Esophagus squamous epithelium (tissue), 5 donors: ENCODE measurements around the gene LRIG1. TPM values are rescaled to one million over a fixed set of nuclear protein-coding genes. Genes with fewer than 3 reads are reported as not detected.

Experiments
- DNase-seq: peaks from one replicate; lab custom pipeline; 2025; lab: John Stamatoyannopoulos, UW
- H3K27ac ChIP-seq, 4 donors: fragments of 200-600 bp; sonication (generic); one replicate each; pipeline ENCODE4 v1.5.1; 2016 to 2019; ENCODE audit warnings: mild to moderate bottlenecking in 1 of 4
- H3K27me3 ChIP-seq, 4 donors: fragments of 200-600 bp; sonication (generic); 1 replicate in 3 of 4; 2 replicates in 1 of 4; pipeline versions ENCODE4 v1.5.1 to v1.6.0; 2017 to 2021; ENCODE audit warnings: antibody characterized with exemption in 1 of 4
- H3K36me3 ChIP-seq, 3 donors: fragments of 200-600 bp; sonication (generic); one replicate each; pipeline ENCODE4 v1.5.1; 2016 to 2019
- H3K4me1 ChIP-seq, 3 donors: fragments of 200-600 bp; sonication (generic); one replicate each; pipeline ENCODE4 v1.5.1; 2017 to 2019
- H3K4me3 ChIP-seq, 4 donors: fragments of 200-600 bp; sonication (generic); 1 replicate in 3 of 4; 2 replicates in 1 of 4; pipeline ENCODE4 v1.5.1; 2016 to 2019; ENCODE audit warnings: mild to moderate bottlenecking in 2 of 4, moderate library complexity in 1 of 4
- H3K9me3 ChIP-seq, 3 donors: fragments of 200-600 bp; sonication (generic); one replicate each; pipeline ENCODE4 v1.5.1; 2016 to 2019
- POLR2A ChIP-seq, 4 donors: fragments of 450-650 bp; IDR thresholded peaks; one replicate each; pipeline ENCODE4 v1.6.1; 2017; ENCODE audit warnings: antibody characterized with exemption in 4 of 4, mild to moderate bottlenecking in 4 of 4, moderate library complexity in 3 of 4
- WGBS, 2 donors: methylation state at CpG; one replicate each; pipeline ENCODE4 v1.1.5; 2018; 5-methylcytosine and 5-hydroxymethylcytosine counted together
- intact Hi-C: fragments of 100-400 bp; cut with DNase I; formaldehyde crosslinking; loops from one replicate; pipeline ENCODE4 v1.15.0; 2022
- total RNA-seq, 4 donors: library from RNA; depleted of rRNA; stranded (reverse); fragments of >200 nt; gene quantifications; one replicate each; pipeline ENCODE4 v1.1.0, GENCODE V29; 2016
- TF ChIP-seq, protein P1 (sequence below), 6 experiments: fragments of 450-650 bp in 4 of 6; fragments of 200-600 bp in 2 of 6; sonication (generic) in 2 of 6; IDR thresholded peaks; one replicate each; pipeline ENCODE4 v1.5.1; 2016 to 2019; ENCODE audit warnings: antibody characterized with exemption in 6 of 6, mild to moderate bottlenecking in 4 of 6, moderate library complexity in 4 of 6
- donor health status: DM: yes; HTN: yes; CAD: no.

Gene LRIG1
- total RNA-seq, 4 donors from 2014 or later, result 7.5 to 30.5 (median 15.1) TPM

DNA sequence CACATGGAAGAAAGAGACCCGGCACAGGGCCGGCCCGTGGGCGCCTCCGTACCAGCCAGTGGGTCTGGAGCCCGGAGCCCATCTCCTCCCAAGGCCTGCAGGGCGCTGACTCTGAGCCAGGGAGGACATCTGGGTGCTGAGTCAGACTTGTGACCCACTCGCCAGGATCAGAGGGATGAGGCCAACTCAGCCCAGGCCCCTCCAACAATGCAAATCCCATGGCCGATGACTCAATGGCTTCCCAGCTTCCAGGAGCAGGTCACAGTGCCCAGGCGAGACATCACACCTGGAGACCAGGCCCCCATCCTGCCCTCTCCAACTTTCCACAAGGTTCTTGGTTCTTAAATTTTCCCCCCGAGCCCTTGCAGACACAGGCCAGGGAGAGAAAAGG lies 95.1 kb downstream of the LRIG1 start:
- no peak for TF ChIP-seq POLR2A (IDR thresholded peaks at IDR 0.05)
- TF ChIP-seq, protein P1, sequence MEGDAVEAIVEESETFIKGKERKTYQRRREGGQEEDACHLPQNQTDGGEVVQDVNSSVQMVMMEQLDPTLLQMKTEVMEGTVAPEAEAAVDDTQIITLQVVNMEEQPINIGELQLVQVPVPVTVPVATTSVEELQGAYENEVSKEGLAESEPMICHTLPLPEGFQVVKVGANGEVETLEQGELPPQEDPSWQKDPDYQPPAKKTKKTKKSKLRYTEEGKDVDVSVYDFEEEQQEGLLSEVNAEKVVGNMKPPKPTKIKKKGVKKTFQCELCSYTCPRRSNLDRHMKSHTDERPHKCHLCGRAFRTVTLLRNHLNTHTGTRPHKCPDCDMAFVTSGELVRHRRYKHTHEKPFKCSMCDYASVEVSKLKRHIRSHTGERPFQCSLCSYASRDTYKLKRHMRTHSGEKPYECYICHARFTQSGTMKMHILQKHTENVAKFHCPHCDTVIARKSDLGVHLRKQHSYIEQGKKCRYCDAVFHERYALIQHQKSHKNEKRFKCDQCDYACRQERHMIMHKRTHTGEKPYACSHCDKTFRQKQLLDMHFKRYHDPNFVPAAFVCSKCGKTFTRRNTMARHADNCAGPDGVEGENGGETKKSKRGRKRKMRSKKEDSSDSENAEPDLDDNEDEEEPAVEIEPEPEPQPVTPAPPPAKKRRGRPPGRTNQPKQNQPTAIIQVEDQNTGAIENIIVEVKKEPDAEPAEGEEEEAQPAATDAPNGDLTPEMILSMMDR (IDR thresholded peaks at IDR 0.05), result no peak
- Histone ChIP-seq H3K9me3 (no peaks in the 10 kb centered on the region), H3K27me3 (no peaks in the 10 kb centered on the region), H3K4me1 (peaks cover 0 to 76% (median 17%) of the 10 kb centered on the region in 3 donors), H3K36me3 (peaks cover 0 to 84% (median 0%) of the 10 kb centered on the region in 3 donors), H3K4me3 (no peak overlapping the region), H3K27ac (peak overlapping the region in 3 of 4 donors; percentile 35 to 64 (median 47))
- intact Hi-C loops, result loop anchor here (5.0 kb wide), 1 partner anchor 412 kb away; no protein-coding TSS in a partner anchor
- DNase-seq, result no peak
- 50 to 67% methylated on average over 3 to 8 of the region's 11 CpGs for WGBS, 2 donors

DNA sequence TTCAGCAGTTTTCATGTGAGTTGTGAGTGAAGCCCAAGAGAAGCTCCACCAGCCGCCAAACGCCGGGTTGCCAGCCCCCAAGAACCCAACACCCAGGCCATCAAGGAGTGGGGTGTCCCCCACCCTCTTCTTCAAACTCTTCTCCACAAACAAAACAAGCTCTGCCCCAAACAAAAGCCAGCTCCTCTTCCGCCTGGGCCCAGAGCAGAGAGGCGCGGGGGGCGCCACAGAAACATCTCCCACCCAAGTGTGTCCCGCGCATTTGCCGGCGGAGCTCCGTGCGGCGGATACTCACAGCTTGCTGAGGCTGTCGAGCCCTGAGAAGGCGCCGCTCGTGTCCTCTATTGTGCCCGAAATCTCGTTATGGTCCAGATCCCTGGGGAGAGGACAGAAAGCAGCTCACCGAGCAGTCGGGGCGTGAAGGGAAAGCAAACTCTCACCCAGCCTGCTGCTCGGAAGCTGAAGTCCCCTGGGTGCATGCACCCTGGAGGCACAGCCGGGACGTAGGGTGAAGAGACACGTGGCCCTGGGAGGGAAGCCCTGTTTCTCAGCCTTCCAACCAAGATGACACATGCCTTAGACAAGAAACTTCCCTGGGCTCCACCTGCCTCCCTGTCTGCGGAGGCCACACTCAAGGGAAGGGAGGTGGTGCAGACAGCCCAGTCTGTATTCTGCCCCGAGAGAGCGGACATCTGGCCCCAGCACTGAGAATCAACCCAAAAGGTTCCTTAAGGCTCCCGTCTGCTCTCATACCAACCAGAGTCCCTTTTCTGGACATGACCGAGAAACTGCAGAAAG lies 95.7 kb downstream of the LRIG1 start:
- WGBS, 2 donors, result 97 to 100% methylated on average over 4 to 6 of the region's 32 CpGs
- Histone ChIP-seq H3K36me3 (peaks cover 0 to 84% (median 0%) of the 10 kb centered on the region in 3 donors), H3K9me3 (no peaks in the 10 kb centered on the region), H3K27ac (peak overlapping the region in 3 of 4 donors; percentile 35 to 64 (median 47)), H3K27me3 (no peaks in the 10 kb centered on the region), H3K4me1 (peaks cover 0 to 76% (median 17%) of the 10 kb centered on the region in 3 donors), H3K4me3 (no peak overlapping the region)
- intact Hi-C loops, result loop anchor here (5.0 kb wide), 1 partner anchor 412 kb away; no protein-coding TSS in a partner anchor
- no peak for TF ChIP-seq POLR2A (IDR thresholded peaks at IDR 0.05)
- no peak for DNase-seq

DNA sequence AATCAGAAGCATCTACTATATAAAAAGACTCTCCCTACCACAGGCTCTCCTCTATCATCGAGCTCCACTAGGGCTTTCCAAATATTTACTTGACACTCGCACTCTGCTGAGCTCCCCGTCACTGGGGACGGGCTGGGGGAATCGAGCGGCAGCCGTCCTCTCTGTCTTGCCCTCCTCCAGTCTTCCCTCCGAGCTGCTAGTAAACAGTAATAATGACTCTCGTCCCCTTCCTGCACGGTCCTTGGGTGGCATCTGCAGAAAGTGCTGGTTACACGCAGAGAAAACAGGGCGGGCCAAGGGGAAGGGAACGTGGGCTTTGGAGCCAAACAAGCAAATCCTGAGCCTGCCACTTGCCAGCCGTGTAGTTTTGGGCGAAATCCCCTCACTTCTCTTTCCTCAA lies 96.6 kb downstream of the LRIG1 start:
- 61 to 76% methylated on average over 15 of the region's 15 CpGs for WGBS, 2 donors
- H3K4me1 ChIP-seq, result peaks cover 0 to 73% (median 17%) of the 10 kb centered on the region in 3 donors
- intact Hi-C loops, result no loop called here
- no peak for DNase-seq
- no peaks in the 10 kb centered on the region for H3K27me3 ChIP-seq
- no peak for TF ChIP-seq POLR2A (IDR thresholded peaks at IDR 0.05)
- TF ChIP-seq, protein P1 (IDR thresholded peaks at IDR 0.05), result no peak
- no peak overlapping the region for H3K4me3 ChIP-seq
- H3K9me3 ChIP-seq, result no peaks in the 10 kb centered on the region
- H3K36me3 ChIP-seq, result peaks cover 0 to 84% (median 0%) of the 10 kb centered on the region in 3 donors
- H3K27ac ChIP-seq, result peak overlapping the region in 3 of 4 donors; percentile 12 to 64 (median 27)

DNA sequence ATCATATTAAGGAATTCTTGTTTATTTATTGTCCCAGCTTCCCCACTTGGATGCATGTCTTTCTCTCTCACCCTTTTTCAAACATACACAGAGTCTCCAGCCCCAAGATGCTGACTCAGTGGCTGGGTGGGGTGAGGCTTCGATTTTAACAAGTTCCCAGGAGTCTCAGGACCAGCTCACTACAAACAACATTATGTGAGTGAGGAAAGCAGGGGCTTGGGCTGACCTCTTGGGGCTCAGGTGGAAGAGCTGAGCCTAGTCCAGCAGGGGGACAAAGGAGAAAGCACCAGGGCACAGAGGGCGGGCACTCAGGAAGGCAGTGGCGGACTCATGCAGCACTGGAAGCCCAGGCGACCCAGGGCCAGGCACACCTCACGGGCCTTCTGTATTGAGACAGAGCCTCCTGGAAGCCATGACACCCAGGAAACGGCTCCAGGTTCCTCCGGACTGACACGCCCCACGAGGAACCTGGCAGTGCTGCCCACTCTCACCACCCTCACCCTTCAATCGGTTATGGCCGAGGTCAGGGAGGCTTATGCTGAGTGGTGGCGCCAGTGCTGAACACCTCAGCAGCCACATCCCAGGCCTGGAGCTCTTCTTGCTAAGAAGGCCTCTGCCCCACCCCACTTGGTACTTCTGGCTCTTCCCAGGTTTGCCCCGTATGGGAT lies 97.4 kb downstream of the LRIG1 start:
- peak overlapping the region in 3 of 4 donors; percentile 11 to 64 (median 27) for H3K27ac ChIP-seq
- H3K36me3 ChIP-seq, result peaks cover 0 to 89% (median 0%) of the 10 kb centered on the region in 3 donors
- H3K27me3 ChIP-seq, result no peaks in the 10 kb centered on the region
- H3K9me3 ChIP-seq, result no peaks in the 10 kb centered on the region
- 33 to 85% methylated on average over 4 to 5 of the region's 13 CpGs for WGBS, 2 donors
- TF ChIP-seq, protein P1 (IDR thresholded peaks at IDR 0.05), result no peak
- no peak for TF ChIP-seq POLR2A (IDR thresholded peaks at IDR 0.05)
- H3K4me1 ChIP-seq, result peaks cover 0 to 66% (median 17%) of the 10 kb centered on the region in 3 donors
- H3K4me3 ChIP-seq, result no peak overlapping the region
- no peak for DNase-seq
- intact Hi-C loops, result no loop called here

DNA sequence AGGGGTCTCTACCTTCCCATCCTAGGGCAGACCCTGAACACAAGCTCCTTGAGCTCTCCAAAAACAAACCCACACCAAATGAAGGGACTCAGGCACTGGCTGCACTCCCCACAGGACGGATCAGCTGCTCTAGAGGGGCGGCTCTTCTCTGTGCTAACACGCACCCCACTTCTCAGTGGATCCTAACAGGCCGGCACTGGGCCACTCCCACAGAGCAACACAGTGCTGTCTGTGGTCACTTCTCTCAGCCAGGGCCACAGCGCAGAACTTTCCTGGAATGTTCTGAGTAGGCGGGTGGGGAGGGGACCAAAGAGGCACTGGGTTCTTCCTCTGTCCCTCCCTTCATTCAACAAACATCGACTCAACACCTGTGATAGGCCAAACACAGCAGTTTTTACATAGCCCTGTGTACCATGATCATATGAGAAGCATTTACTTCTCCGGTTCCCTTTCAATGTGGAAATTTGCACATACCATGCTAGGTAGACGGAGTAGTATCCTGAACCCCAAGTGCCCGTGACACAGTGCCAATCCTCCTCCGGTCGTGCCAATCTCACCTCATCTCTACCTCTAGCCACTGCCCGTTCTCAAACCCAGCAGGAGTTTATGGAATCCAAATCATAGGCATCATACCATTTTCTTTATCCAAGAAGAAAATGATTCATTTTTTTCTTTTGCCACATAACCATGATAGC lies 98.1 kb downstream of the LRIG1 start:
- H3K27ac ChIP-seq, result no peak overlapping the region
- TF ChIP-seq, protein P1 (IDR thresholded peaks at IDR 0.05), result no peak
- no peak for TF ChIP-seq POLR2A (IDR thresholded peaks at IDR 0.05)
- peaks cover 0 to 61% (median 14%) of the 10 kb centered on the region in 3 donors for H3K4me1 ChIP-seq
- H3K36me3 ChIP-seq, result peaks cover 0 to 90% (median 0%) of the 10 kb centered on the region in 3 donors
- no peak overlapping the region for H3K4me3 ChIP-seq
- intact Hi-C loops, result no loop called here
- no peaks in the 10 kb centered on the region for H3K9me3 ChIP-seq
- 87% methylated on average over 10 to 13 of the region's 13 CpGs for WGBS, 2 donors
- no peaks in the 10 kb centered on the region for H3K27me3 ChIP-seq
- DNase-seq, result no peak
